Fibroblast of peridontal ligament (primary cell): ENCODE results near the gene PCDHA9.
"Not testable (repeated sequence)": the region's sequence is repeated elsewhere in the genome, so short reads cannot be mapped to it uniquely, and the experiment has no call there.

Experiments used
- DNase-seq: peaks from one replicate; pipeline ENCODE4 v3.0.0-alpha.2; 2010; ENCODE audit errors: extremely low read depth

PCDHA9 gene

GRCh38 chr5:140834439-140835008, 13.7 kb upstream of the PCDHA9 start:
- not testable (repeated sequence) for DNase-seq

- DNase-seq: no peak
Observed at GRCh38 chr5:140835622-140836510, 12.3 kb upstream of the PCDHA9 start.

- no peak for DNase-seq
Observed at GRCh38 chr5:140840978-140841962, 6.9 kb upstream of the PCDHA9 start, which contains the start of gene PCDHA8. Gene PCDHA8 (plus strand): TSS chr5:140841187. CDS start chr5:140841322, 135 bp downstream.

- no peak for DNase-seq
Observed at GRCh38 chr5:140842798-140843733, 5.1 kb upstream of the PCDHA9 start.

GRCh38 chr5:140849831-140850634, 1.9 kb downstream of the PCDHA9 start:
- DNase-seq: not testable (repeated sequence)

- DNase-seq: no peak
Observed at GRCh38 chr5:140855772-140856674, 7.8 kb downstream of the PCDHA9 start, which contains the start of gene PCDHA10. Gene PCDHA10 (plus strand): TSS chr5:140855897. CDS start chr5:140856049, 152 bp downstream.

GRCh38 chr5:140857177-140857986, 9.2 kb downstream of the PCDHA9 start:
- DNase-seq: no peak

GRCh38 chr5:140857987-140858240, 9.7 kb downstream of the PCDHA9 start:
- DNase-seq: no peak

- no peak for DNase-seq
Observed at GRCh38 chr5:140862441-140863295, 14.5 kb downstream of the PCDHA9 start.

- peak; percentile 1 for DNase-seq
Observed at GRCh38 chr5:140868721-140869554, 20.8 kb downstream of the PCDHA9 start, which contains the start of gene PCDHA11. Gene PCDHA11 (plus strand): TSS chr5:140868957. CDS start chr5:140869104, 147 bp downstream.

- no peak for DNase-seq
Observed at GRCh38 chr5:140869555-140869886, 21.3 kb downstream of the PCDHA9 start.

- DNase-seq: no peak
Observed at GRCh38 chr5:140870221-140871201, 22.3 kb downstream of the PCDHA9 start.

- no peak for DNase-seq
Observed at GRCh38 chr5:140875085-140876065, 27.2 kb downstream of the PCDHA9 start, which contains the start of gene PCDHA12. Gene PCDHA12 (plus strand): TSS chr5:140875308. CDS start chr5:140875473, 165 bp downstream.
